Measurements from ENCODE around the gene HMX3. TPM values are rescaled to one million over a fixed set of nuclear protein-coding genes. Genes with fewer than 3 reads are reported as not detected.
A peak's percentile ranks its signal among the peaks of the same experiment; 100 is the strongest.

Gene HMX3
- not detected in 2 replicates for total RNA-seq

GRCh38 chr10:123135415-123136141 lies at the start of gene HMX3:
Gene HMX3, plus strand, starts transcription at chr10:123135970. Its CDS starts 81 bp downstream, at chr10:123136051.
- DNase-seq (ENCODE audit: low read depth in 2 of 2): no peak

DNA sequence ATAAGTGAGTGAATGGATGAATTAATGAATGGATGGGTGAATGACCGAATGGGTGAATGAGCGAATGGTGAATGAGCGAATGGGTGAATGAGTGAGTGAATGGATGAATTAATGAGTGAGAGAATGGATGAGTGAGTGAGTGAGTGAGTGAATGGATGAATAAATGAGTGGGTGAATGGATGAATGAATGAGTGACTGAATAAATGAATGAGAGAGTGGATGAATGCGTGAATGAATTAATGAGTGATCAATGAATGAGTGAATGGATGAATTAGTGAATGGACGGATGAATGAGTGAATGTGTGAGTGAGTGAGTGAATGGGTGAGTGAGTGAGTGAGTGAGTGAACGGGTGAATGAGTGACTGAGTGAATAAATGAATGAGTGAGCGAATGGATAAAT lies 49.5 kb upstream of the HMX3 start:
- no peak for DNase-seq (ENCODE audit: low read depth in 2 of 2)

GRCh38 chr10:123087348-123087747 lies 48.4 kb upstream of the HMX3 start:
- DNase-seq (ENCODE audit: low read depth in 2 of 2): no peak

GRCh38 chr10:123087786-123088185 lies 48.0 kb upstream of the HMX3 start:
- no peak for DNase-seq (ENCODE audit: low read depth in 2 of 2)

DNA sequence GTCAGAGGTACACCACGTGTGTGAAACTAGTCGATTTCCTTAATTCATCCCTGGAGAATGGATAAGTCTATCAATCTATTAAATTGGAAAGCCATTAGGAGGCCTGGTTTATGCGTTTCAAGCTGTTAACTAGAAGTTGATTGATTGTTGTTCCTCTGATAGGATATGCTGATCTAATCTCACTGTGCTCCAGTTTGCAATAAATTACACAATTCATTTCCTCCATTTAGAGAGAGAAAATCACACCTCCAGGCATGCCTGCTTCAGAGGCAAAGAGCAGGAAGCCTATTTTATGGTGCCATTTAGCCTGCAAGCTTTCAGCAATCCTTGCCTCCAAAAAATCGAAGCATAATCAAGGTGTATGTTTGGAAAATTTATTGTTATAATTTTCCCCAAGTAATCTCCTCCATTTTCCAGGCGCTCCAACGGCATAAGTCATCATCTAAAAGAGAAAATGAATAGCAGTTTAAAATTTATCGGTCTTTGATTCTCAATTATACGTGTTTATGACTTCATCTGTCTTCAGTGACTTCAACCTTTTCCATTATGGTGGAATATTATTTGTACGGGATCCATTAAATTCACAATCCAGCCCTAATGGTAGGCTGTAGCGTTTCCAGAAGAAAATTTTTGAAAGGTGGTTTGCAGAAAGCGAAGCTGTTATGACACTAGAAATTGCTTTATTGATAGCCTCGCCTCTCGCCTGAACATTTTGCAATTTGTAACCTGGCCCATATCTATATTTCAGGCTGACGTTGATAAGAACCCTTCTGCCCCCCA lies 42.9 kb upstream of the HMX3 start:
- DNase-seq (ENCODE audit: low read depth in 2 of 2): no peak

- no peak for DNase-seq (ENCODE audit: low read depth in 2 of 2)
These were observed 42.3 kb upstream of the HMX3 start for GRCh38 chr10:123093489-123093888.

GRCh38 chr10:123096452-123096851 lies 39.3 kb upstream of the HMX3 start:
- DNase-seq (ENCODE audit: low read depth in 2 of 2): no peak

DNA sequence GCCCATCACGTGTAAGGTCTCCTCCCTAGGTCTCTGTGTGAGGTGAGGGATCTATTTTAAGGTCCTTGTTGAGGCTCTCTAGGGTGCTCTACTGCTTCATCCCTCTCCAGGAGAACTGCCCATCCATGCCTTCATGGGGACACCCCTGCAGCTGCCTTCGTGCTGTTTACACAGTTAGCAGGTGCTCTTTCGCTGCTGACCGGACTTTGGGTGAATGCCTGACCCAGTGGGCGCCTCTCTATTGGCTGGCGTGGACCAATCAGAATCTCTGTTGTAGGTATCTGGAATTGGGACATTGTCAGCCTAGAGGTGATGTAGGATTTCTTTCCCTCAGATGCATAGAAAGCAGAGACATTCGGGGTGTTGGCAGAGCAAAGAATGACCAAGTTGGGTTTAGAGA lies 38.7 kb upstream of the HMX3 start:
- DNase-seq (ENCODE audit: low read depth in 2 of 2): no peak

DNA sequence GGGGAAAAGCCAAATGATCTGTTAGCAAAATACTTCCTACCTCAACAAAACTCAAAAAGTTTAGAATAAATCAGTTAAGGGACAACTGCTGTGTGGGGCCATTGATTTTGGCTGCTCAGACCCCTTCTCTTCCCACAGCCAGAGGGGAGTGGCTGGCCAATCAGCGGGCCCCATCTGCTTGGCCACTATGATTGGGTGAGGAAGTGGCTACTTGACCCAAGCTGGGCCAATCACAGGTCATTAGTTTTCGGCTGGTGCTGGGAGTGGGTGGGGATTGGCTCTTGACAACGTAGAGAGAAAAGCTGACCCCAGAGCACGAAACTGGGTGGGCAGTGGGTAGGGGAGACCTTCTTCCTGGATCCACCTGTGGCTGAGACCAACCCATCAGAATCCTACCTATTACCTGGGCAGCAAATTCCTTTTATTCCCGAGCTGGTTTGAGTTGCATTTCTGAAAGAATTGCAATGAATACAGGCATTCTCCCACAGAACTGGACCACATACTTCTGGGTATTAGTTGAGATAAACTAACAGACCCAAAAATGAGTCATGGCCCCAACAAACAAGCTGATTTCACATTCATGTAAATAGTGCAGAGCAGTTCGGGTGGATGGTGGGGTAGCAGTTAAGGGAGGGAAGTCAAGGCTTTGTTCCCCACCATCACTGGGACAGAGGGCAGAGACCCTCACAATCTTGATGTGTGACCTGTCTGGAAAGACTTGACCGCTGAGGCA lies 35.6 kb upstream of the HMX3 start:
- no peak for DNase-seq (ENCODE audit: low read depth in 2 of 2)

GRCh38 chr10:123101872-123102271 lies 33.9 kb upstream of the HMX3 start:
- DNase-seq (ENCODE audit: low read depth in 2 of 2): no peak

- DNase-seq (ENCODE audit: low read depth in 2 of 2): no peak
These were observed 33.1 kb upstream of the HMX3 start for GRCh38 chr10:123102673-123103072.

DNA sequence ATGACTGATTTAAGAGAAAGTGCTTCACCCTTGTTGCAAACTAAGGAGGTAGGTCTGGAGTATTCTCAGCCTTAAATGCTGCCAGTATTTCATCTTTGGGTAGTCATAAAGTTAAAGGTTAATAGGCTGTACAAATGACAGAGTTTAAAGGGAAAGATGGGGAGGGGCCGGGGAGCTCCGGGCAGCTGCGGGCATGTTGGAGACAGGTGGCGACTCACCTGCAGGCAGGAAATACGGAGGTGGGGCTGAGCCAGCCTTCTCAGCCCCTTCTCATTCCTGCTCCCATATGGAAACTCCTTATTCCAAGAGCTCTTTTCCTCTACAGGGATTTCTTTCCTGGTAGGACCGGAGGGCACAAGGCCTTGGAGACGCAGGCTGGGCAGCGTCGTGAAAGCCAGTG lies 31.8 kb upstream of the HMX3 start:
- no peak for DNase-seq (ENCODE audit: low read depth in 2 of 2)

GRCh38 chr10:123109466-123109865 lies 26.3 kb upstream of the HMX3 start:
- DNase-seq (ENCODE audit: low read depth in 2 of 2): no peak

- DNase-seq (ENCODE audit: low read depth in 2 of 2): no peak
These were observed 17.9 kb upstream of the HMX3 start for GRCh38 chr10:123117644-123118417.

DNA sequence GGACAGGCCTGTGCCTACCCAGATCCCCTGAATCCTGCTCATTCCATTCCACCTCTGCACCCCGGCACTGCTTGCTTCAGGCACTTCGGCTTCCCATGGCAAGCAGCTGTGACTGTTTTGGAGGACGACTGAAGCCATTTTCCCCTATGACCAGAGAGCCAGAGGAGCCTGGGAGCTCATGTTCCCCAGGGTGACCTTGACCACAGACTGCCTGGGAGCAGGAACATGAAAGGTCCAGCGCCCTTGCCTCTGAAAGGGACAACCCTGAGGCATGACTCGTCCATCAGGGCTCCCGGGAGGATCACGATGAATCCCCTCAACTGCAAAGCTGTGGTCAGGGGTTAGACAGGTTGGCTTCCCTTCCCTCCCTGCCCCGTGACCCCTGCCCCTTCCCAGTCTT lies 16.7 kb upstream of the HMX3 start:
- DNase-seq (ENCODE audit: low read depth in 2 of 2): no peak

DNA sequence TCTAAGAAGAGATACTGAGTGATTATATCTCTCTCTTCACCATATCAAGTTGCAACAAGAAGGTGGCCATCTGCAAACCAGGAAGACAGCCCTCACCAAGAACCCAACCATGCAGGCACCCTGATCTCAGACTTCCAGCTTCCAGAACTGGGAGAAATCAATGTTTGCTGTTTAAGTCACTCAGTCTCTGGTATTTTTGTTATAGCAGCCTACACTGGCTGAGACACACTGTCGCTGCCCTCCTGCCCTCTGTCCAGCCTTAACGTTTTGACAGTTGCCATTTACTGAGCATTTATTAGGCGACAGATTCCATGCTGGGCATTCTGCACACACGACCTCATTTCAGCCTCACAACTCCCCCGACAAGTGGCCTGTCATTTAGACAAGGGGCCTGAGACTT lies 9.5 kb upstream of the HMX3 start:
- no peak for DNase-seq (ENCODE audit: low read depth in 2 of 2)

DNA sequence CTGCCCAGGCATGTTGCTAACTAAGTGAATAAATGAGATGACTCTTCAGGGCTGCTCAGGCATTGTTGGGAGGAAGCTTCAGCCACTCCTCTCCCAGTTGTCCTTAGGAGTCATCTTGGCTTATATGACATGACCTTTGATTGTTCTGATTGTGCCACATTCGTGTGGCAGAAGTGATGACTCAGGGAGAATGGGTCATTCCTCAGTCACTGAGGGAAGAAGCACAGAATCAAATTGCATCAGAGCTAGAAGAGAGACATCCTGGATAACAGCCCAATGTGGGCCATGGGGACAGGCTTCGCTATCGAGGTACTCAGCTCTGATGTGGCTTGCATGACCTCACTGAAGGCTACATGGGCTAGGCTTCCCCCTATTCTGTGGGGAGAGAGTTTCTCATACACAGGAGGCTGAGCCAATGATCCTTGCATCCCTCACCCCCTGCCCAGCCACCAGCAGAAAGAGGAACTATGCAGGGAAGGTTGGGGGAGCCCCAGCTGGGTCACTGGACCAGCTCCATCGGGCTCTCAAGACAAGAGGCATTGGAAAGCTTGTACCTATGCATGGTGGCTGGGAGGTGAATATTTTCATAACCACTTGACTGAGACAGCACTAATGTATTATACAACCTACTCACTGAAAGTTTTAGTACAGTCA lies 6.0 kb upstream of the HMX3 start:
- DNase-seq (ENCODE audit: low read depth in 2 of 2): no peak

- peak; percentile 68 to 81 for DNase-seq (ENCODE audit: low read depth in 2 of 2)
These were observed 2.9 kb upstream of the HMX3 start for GRCh38 chr10:123132576-123133477.

GRCh38 chr10:123133541-123134342 lies 2.0 kb upstream of the HMX3 start:
- no peak for DNase-seq (ENCODE audit: low read depth in 2 of 2)
